Measurements from ENCODE around the gene JMJD1C.

The JMJD1C gene

DNA sequence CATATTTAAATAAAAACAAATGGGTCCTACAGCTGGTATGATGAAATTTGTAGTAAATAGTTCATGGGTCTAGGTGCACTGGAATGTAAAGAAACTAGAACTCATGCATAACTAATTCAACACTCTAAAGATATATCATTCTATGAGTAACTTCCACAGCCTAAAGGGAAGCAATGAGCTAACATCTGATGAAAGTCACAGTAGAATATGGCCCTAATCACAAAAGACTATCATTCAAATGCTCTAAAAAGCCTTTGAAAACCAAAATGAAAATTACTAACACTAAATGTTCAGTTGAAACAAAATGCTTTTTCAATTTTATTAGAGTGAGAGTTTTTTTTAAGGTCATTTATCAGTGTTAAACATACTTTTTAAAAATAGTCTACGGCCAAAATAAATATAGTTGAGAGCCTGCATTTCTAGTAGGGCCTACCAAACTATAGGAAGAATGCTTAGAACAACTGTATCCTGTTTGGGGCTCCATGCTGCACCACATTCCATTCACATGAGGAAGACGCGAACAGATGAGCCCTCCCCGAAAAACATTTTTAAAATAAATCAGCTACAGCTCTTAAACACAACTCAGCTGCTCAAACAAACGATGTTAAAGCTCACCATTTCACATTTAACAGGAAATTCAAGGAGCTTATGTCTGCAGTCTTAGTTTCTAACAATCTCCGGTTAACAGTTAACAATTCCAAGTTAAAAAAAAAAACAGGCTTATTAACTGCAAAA, 198.2 kb downstream of the JMJD1C start (continued):
- TF ChIP-seq ZNF518A (tag by site-specific recombination; conservative IDR thresholded peaks at IDR 0.05; ENCODE audit: low read depth) (no peak), ZNF747 (tag by site-specific recombination; IDR thresholded peaks at IDR 0.05) (no peak), ZNF37A (tag by site-specific recombination; IDR thresholded peaks at IDR 0.05) (no peak), ZNF24 (tag by site-specific recombination; IDR thresholded peaks at IDR 0.05) (no peak), ZNF664 (tag by site-specific recombination; IDR thresholded peaks at IDR 0.05) (no peak), ZNF169 (tag by site-specific recombination; IDR thresholded peaks at IDR 0.05) (no peak), ZNF571 (tag by site-specific recombination; IDR thresholded peaks at IDR 0.05) (no peak), TCF7L2 (IDR thresholded peaks at IDR 0.05; ENCODE audit: borderline replicate concordance, low read depth, low read length) (no peak), ZNF776 (tag by site-specific recombination; IDR thresholded peaks at IDR 0.05; ENCODE audit: borderline replicate concordance) (no peak), ZNF175 (tag by site-specific recombination; IDR thresholded peaks at IDR 0.05) (no peak), ZNF660 (tag by site-specific recombination; IDR thresholded peaks at IDR 0.05) (peak; percentile 100), ZBTB17 (tag by site-specific recombination; IDR thresholded peaks at IDR 0.05) (no peak), ZNF404 (tag by site-specific recombination; IDR thresholded peaks at IDR 0.05) (no peak), ZNF791 (tag by site-specific recombination; IDR thresholded peaks at IDR 0.05) (no peak), ZNF239 (tag by site-specific recombination; IDR thresholded peaks at IDR 0.05) (no peak), MZF1 (tag by site-specific recombination; IDR thresholded peaks at IDR 0.05; ENCODE audit: borderline replicate concordance) (no peak), YY1 (tag by site-specific recombination; IDR thresholded peaks at IDR 0.05) (no peak), BCL11A (tag by site-specific recombination; IDR thresholded peaks at IDR 0.05; ENCODE audit: low read depth) (no peak), GFI1B (tag by site-specific recombination; IDR thresholded peaks at IDR 0.05) (no peak), ZBTB21 (tag by site-specific recombination; IDR thresholded peaks at IDR 0.05) (no peak), SCRT2 (tag by site-specific recombination; IDR thresholded peaks at IDR 0.05) (no peak), ZBTB6 (tag by site-specific recombination; IDR thresholded peaks at IDR 0.05) (peak; percentile 23; the same call in 1 of the 2 replicates), ZNF777 (tag by site-specific recombination; IDR thresholded peaks at IDR 0.05; ENCODE audit: borderline replicate concordance) (no peak), ZFP69B (tag by site-specific recombination; IDR thresholded peaks at IDR 0.05) (0 out of 2 replicates have a peak, but pooled peaks have one; percentile 13), KLF7 (tag by site-specific recombination; IDR thresholded peaks at IDR 0.05; ENCODE audit: borderline replicate concordance) (no peak), YY2 (tag by site-specific recombination; IDR thresholded peaks at IDR 0.05) (no peak), ZNF426 (tag by site-specific recombination; IDR thresholded peaks at IDR 0.05) (no peak), HOXD13 (CRISPR knock-in tag; IDR thresholded peaks at IDR 0.05; ENCODE audit: borderline replicate concordance) (no peak), ZNF311 (tag by site-specific recombination; IDR thresholded peaks at IDR 0.05; ENCODE audit: borderline replicate concordance) (no peak), AEBP2 (tag by site-specific recombination; IDR thresholded peaks at IDR 0.05; ENCODE audit: borderline replicate concordance) (no peak), TRIM28 (IDR thresholded peaks at IDR 0.05; ENCODE audit: borderline replicate concordance, low read length) (no peak), ZNF768 (tag by site-specific recombination; IDR thresholded peaks at IDR 0.05) (no peak), ZNF354C (tag by site-specific recombination; IDR thresholded peaks at IDR 0.05; ENCODE audit: borderline replicate concordance, low read depth) (no peak)
- TF ChIP-seq, protein P1, sequence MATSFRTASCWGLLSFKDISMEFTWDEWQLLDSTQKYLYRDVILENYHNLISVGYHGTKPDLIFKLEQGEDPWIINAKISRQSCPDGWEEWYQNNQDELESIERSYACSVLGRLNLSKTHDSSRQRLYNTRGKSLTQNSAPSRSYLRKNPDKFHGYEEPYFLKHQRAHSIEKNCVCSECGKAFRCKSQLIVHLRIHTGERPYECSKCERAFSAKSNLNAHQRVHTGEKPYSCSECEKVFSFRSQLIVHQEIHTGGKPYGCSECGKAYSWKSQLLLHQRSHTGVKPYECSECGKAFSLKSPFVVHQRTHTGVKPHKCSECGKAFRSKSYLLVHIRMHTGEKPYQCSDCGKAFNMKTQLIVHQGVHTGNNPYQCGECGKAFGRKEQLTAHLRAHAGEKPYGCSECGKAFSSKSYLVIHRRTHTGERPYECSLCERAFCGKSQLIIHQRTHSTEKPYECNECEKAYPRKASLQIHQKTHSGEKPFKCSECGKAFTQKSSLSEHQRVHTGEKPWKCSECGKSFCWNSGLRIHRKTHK (tag by site-specific recombination; IDR thresholded peaks at IDR 0.05), result no peak

Measured in HEK293 (cell line).